Measurements from ENCODE around the gene IQCB1. TPM values are rescaled to one million over a fixed set of nuclear protein-coding genes. Genes with fewer than 3 reads are reported as not detected.
A peak's percentile ranks its signal among the peaks of the same experiment; 100 is the strongest.
"Not testable (repeated sequence)": the region's sequence is repeated elsewhere in the genome, so short reads cannot be mapped to it uniquely, and the experiment has no call there.

Gene IQCB1
- total and polyA plus RNA-seq, 7 experiments from 2014 or later: 20.3 to 45.6 (median 35.6) TPM

- Histone ChIP-seq H3K27ac (ENCODE audit: low read depth, low read length) (no peak overlapping the region), H3K4me1 (ENCODE audit: control insufficient read depth in 2 of 2, insufficient read depth in 2 of 2, low read length in 2 of 2) (peaks cover 4 to 11% of the 10 kb centered on the region in 2 donors), H3K27me3 (ENCODE audit: control insufficient read depth in 2 of 2, insufficient read depth in 2 of 2, low read length in 2 of 2) (no peaks in the 10 kb centered on the region), H3K36me3 (ENCODE audit: control insufficient read depth in 2 of 3, insufficient read depth in 3 of 3, low read length in 3 of 3) (peaks cover 0 to 5% (median 0%) of the 10 kb centered on the region in 3 experiments), H3K9me3 (ENCODE audit: control insufficient read depth in 2 of 3, low read length in 3 of 3) (no peaks in the 10 kb centered on the region), H3K4me3 (ENCODE audit: low read length) (no peak overlapping the region)
- ATAC-seq: no peak
- H3K4me3 Mint-ChIP-seq: no peak overlapping the region
- DNase-seq: no peak
- intact Hi-C loops (cut with micrococcal nuclease): no loop called here
- no peak overlapping the region for H3K27ac Mint-ChIP-seq
- no peaks in the 10 kb centered on the region for H3K9me3 Mint-ChIP-seq
- POLR2A ChIA-PET: no interaction called here
- CTCF ChIA-PET: no interaction called here
- peaks cover 0 to 37% (median 18%) of the 10 kb centered on the region in 5 donors for H3K27me3 Mint-ChIP-seq
- peaks cover 0 to 4% (median 0%) of the 10 kb centered on the region in 5 donors for H3K36me3 Mint-ChIP-seq
- peaks cover 0 to 10% (median 4%) of the 10 kb centered on the region in 7 donors for H3K4me1 Mint-ChIP-seq
These were observed 82.6 kb downstream of the IQCB1 start for GRCh38 chr3:121752261-121752660.

GRCh38 chr3:121750087-121750415 lies 84.8 kb downstream of the IQCB1 start:
- no peak for ATAC-seq
- Histone ChIP-seq H3K4me1 (ENCODE audit: control insufficient read depth in 2 of 2, insufficient read depth in 2 of 2, low read length in 2 of 2) (peaks cover 4 to 11% of the 10 kb centered on the region in 2 donors), H3K27ac (ENCODE audit: low read depth, low read length) (peak overlapping the region; percentile 96), H3K4me3 (ENCODE audit: low read length) (peak overlapping the region; percentile 78), H3K36me3 (ENCODE audit: control insufficient read depth in 2 of 3, insufficient read depth in 3 of 3, low read length in 3 of 3) (peaks cover 0 to 5% (median 0%) of the 10 kb centered on the region in 3 experiments), H3K27me3 (ENCODE audit: control insufficient read depth in 2 of 2, insufficient read depth in 2 of 2, low read length in 2 of 2) (no peaks in the 10 kb centered on the region), H3K9me3 (ENCODE audit: control insufficient read depth in 2 of 3, low read length in 3 of 3) (no peaks in the 10 kb centered on the region)
- H3K36me3 Mint-ChIP-seq: peaks cover 0 to 4% (median 0%) of the 10 kb centered on the region in 5 donors
- no peaks in the 10 kb centered on the region for H3K9me3 Mint-ChIP-seq
- H3K4me3 Mint-ChIP-seq: no peak overlapping the region
- ChIA-PET CTCF (no interaction called here), POLR2A (interaction anchor here (0.6 to 3.1 kb wide), 8 partner anchors 13 to 204 kb away, joined by 3 to 17 read pairs (median 4); partner anchors contain the start of genes EAF2, HCLS1, IQCB1 and POLQ)
- no peak overlapping the region for H3K27ac Mint-ChIP-seq
- DNase-seq: no peak
- peaks cover 0 to 13% (median 6%) of the 10 kb centered on the region in 7 donors for H3K4me1 Mint-ChIP-seq
- peaks cover 0 to 29% (median 14%) of the 10 kb centered on the region in 5 donors for H3K27me3 Mint-ChIP-seq
- intact Hi-C loops (cut with micrococcal nuclease): no loop called here

- Mint-ChIP-seq H3K9me3 (no peaks in the 10 kb centered on the region), H3K36me3 (peaks cover 0 to 4% (median 0%) of the 10 kb centered on the region in 5 donors), H3K4me1 (peaks cover 5 to 18% (median 10%) of the 10 kb centered on the region in 7 donors), H3K27me3 (peaks cover 0 to 24% (median 14%) of the 10 kb centered on the region in 5 donors), H3K4me3 (peak within 1 kb of the TSS in 3 of 10 donors; percentile 5 to 58 (median 39)), H3K27ac (peak within 1 kb of the TSS in 2 of 9 donors; percentile 19 to 36)
- DNase-seq: peak; percentile 79 to 98 (median 96)
- H3K4me1 ChIP-seq (ENCODE audit: control insufficient read depth in 2 of 2, insufficient read depth in 2 of 2, low read length in 2 of 2): peaks cover 4 to 11% of the 10 kb centered on the region in 2 donors
- intact Hi-C loops (cut with micrococcal nuclease): loop anchor here (1.0 to 10.0 kb wide), 18 partner anchors 31 to 1836 kb away; partner anchors contain the start of genes EAF2 (in 2 of the 2), FAM162A (in 2 of the 2), HACD2 (in 2 of the 2) and HCLS1 (in 2 of the 2)
- ATAC-seq: peak; percentile 96
- peak within 1 kb of the TSS; percentile 78 for H3K4me3 ChIP-seq (ENCODE audit: low read length)
- ChIA-PET CTCF (no interaction called here), POLR2A (interaction anchor here (0.6 to 3.1 kb wide), 8 partner anchors 18 to 146 kb away, joined by 3 to 17 read pairs (median 5); partner anchors contain the start of genes EAF2, HCLS1 and IQCB1)
- peaks cover 0 to 5% (median 0%) of the 10 kb centered on the region in 3 experiments for H3K36me3 ChIP-seq (ENCODE audit: control insufficient read depth in 2 of 3, insufficient read depth in 3 of 3, low read length in 3 of 3)
- peak within 1 kb of the TSS; percentile 96 for H3K27ac ChIP-seq (ENCODE audit: low read depth, low read length)
- H3K9me3 ChIP-seq (ENCODE audit: control insufficient read depth in 2 of 3, low read length in 3 of 3): no peaks in the 10 kb centered on the region
- H3K27me3 ChIP-seq (ENCODE audit: control insufficient read depth in 2 of 2, insufficient read depth in 2 of 2, low read length in 2 of 2): no peaks in the 10 kb centered on the region
These were observed 85.4 kb downstream of the IQCB1 start, which contains the start of gene GOLGB1 for GRCh38 chr3:121749276-121750086. Gene GOLGB1 (minus strand): TSS chr3:121749741. CDS start chr3:121730971, 18,770 bp downstream.

- Mint-ChIP-seq H3K27ac (no peak overlapping the region), H3K4me1 (peaks cover 5 to 18% (median 10%) of the 10 kb centered on the region in 7 donors), H3K9me3 (no peaks in the 10 kb centered on the region), H3K36me3 (peaks cover 0 to 4% (median 0%) of the 10 kb centered on the region in 5 donors), H3K27me3 (peaks cover 0 to 20% (median 14%) of the 10 kb centered on the region in 5 donors), H3K4me3 (no peak overlapping the region)
- intact Hi-C loops (cut with micrococcal nuclease): loop anchor here (1.0 to 10.0 kb wide), 18 partner anchors 30 to 1837 kb away; partner anchors contain the start of genes EAF2 (in 2 of the 2), FAM162A (in 2 of the 2), HACD2 (in 2 of the 2) and HCLS1 (in 2 of the 2)
- Histone ChIP-seq H3K36me3 (ENCODE audit: control insufficient read depth in 2 of 3, insufficient read depth in 3 of 3, low read length in 3 of 3) (peaks cover 0 to 5% (median 0%) of the 10 kb centered on the region in 3 experiments), H3K27me3 (ENCODE audit: control insufficient read depth in 2 of 2, insufficient read depth in 2 of 2, low read length in 2 of 2) (no peaks in the 10 kb centered on the region), H3K9me3 (ENCODE audit: control insufficient read depth in 2 of 3, low read length in 3 of 3) (no peaks in the 10 kb centered on the region), H3K27ac (ENCODE audit: low read depth, low read length) (peak overlapping the region; percentile 96), H3K4me3 (ENCODE audit: low read length) (peak overlapping the region; percentile 78), H3K4me1 (ENCODE audit: control insufficient read depth in 2 of 2, insufficient read depth in 2 of 2, low read length in 2 of 2) (peaks cover 4 to 11% of the 10 kb centered on the region in 2 donors)
- ATAC-seq (no peak), DNase-seq (peak in 6 of 9 donors; percentile 3 to 27 (median 12))
- ChIA-PET CTCF (no interaction called here), POLR2A (interaction anchor here (0.9 to 3.1 kb wide), 5 partner anchors 17 to 88 kb away, joined by 3 to 17 read pairs (median 6); partner anchors contain the start of genes EAF2, HCLS1 and IQCB1)
These were observed 86.1 kb downstream of the IQCB1 start for GRCh38 chr3:121748680-121749275.

GRCh38 chr3:121747976-121748375 lies 86.9 kb downstream of the IQCB1 start:
- ChIA-PET CTCF (no interaction called here), POLR2A (interaction anchor here (0.9 to 3.1 kb wide), 4 partner anchors 27 to 685 kb away, joined by 3 to 17 read pairs (median 6); partner anchors contain the start of genes EAF2, HCLS1 and IQCB1)
- Mint-ChIP-seq H3K36me3 (peaks cover 0 to 7% (median 3%) of the 10 kb centered on the region in 5 donors), H3K27me3 (peaks cover 0 to 19% (median 13%) of the 10 kb centered on the region in 5 donors), H3K27ac (no peak overlapping the region), H3K4me1 (peaks cover 5 to 21% (median 10%) of the 10 kb centered on the region in 7 donors), H3K9me3 (peaks cover 0 to 4% (median 0%) of the 10 kb centered on the region in 11 donors), H3K4me3 (no peak overlapping the region)
- H3K27ac ChIP-seq (ENCODE audit: low read depth, low read length): no peak overlapping the region
- ATAC-seq (no peak), DNase-seq (no peak)
- peaks cover 0 to 5% (median 0%) of the 10 kb centered on the region in 3 experiments for H3K36me3 ChIP-seq (ENCODE audit: control insufficient read depth in 2 of 3, insufficient read depth in 3 of 3, low read length in 3 of 3)
- peaks cover 4 to 11% of the 10 kb centered on the region in 2 donors for H3K4me1 ChIP-seq (ENCODE audit: control insufficient read depth in 2 of 2, insufficient read depth in 2 of 2, low read length in 2 of 2)
- H3K9me3 ChIP-seq (ENCODE audit: control insufficient read depth in 2 of 3, low read length in 3 of 3): no peaks in the 10 kb centered on the region
- H3K27me3 ChIP-seq (ENCODE audit: control insufficient read depth in 2 of 2, insufficient read depth in 2 of 2, low read length in 2 of 2): no peaks in the 10 kb centered on the region
- intact Hi-C loops (cut with micrococcal nuclease): loop anchor here (2.0 to 10.0 kb wide), 8 partner anchors 57 to 1656 kb away; partner anchors contain the start of genes DTX3L (in 1 of the 2), GSK3B (in 1 of the 2), GTF2E1 (in 1 of the 2) and HSPBAP1 (in 1 of the 2)
- no peak overlapping the region for H3K4me3 ChIP-seq (ENCODE audit: low read length)

- DNase-seq; H3K27me3 ChIP-seq (ENCODE audit: control insufficient read depth in 2 of 2, insufficient read depth in 2 of 2, low read length in 2 of 2); ATAC-seq; H3K9me3 ChIP-seq (ENCODE audit: control insufficient read depth in 2 of 3, low read length in 3 of 3); H3K27ac ChIP-seq (ENCODE audit: low read depth, low read length); POLR2A ChIA-PET; CTCF ChIA-PET; H3K4me1 ChIP-seq (ENCODE audit: control insufficient read depth in 2 of 2, insufficient read depth in 2 of 2, low read length in 2 of 2); H3K36me3 ChIP-seq (ENCODE audit: control insufficient read depth in 2 of 3, insufficient read depth in 3 of 3, low read length in 3 of 3); H3K27ac Mint-ChIP-seq; H3K27me3 Mint-ChIP-seq; H3K4me3 Mint-ChIP-seq; H3K4me3 ChIP-seq (ENCODE audit: low read length): not testable (repeated sequence)
- intact Hi-C loops (cut with micrococcal nuclease): loop anchor here in 1 of 2 donors (10.0 kb wide), 1 partner anchor 352 kb away; no protein-coding TSS in a partner anchor
- H3K36me3 Mint-ChIP-seq: peaks cover 0 to 26% (median 19%) of the 10 kb centered on the region in 5 donors
- peaks cover 0 to 12% (median 0%) of the 10 kb centered on the region in 11 donors for H3K9me3 Mint-ChIP-seq
- peaks cover 12 to 53% (median 39%) of the 10 kb centered on the region in 7 donors for H3K4me1 Mint-ChIP-seq
These were observed 91.8 kb downstream of the IQCB1 start for GRCh38 chr3:121743106-121743505.

Data from naive thymus-derived CD4-positive, alpha-beta T cell (primary cell).